Measurements from ENCODE around the gene GPRC5B. TPM values are rescaled to one million over a fixed set of nuclear protein-coding genes. Genes with fewer than 3 reads are reported as not detected.

The GPRC5B gene
- total RNA-seq, 1 donor, result 2.5 TPM

GRCh38 chr16:19883296-19883965 lies 1.2 kb downstream of the GPRC5B start:
- peaks cover 9% of the 10 kb centered on the region for H3K4me1 ChIP-seq (ENCODE audit: insufficient read depth, low read length)
- peaks cover 39% of the 10 kb centered on the region for H3K27me3 ChIP-seq (ENCODE audit: insufficient read depth, low read length)
- no peaks in the 10 kb centered on the region for H3K79me2 ChIP-seq (ENCODE audit: insufficient read depth, low read length)
- H3K27ac ChIP-seq (ENCODE audit: low read depth, low read length), result no peak overlapping the region
- H2AFZ ChIP-seq (ENCODE audit: low read length), result peak overlapping the region; percentile 51
- no peaks in the 10 kb centered on the region for H3K36me3 ChIP-seq (ENCODE audit: insufficient read depth, low read length)
- H3K4me3 ChIP-seq (ENCODE audit: insufficient read depth, low read length), result peak overlapping the region; percentile 57
- no peaks in the 10 kb centered on the region for H4K20me1 ChIP-seq (ENCODE audit: insufficient read depth, low read length)
- no peaks in the 10 kb centered on the region for H3K9me3 ChIP-seq (ENCODE audit: low read depth, low read length)
- peak overlapping the region; percentile 66 for H3K4me2 ChIP-seq (ENCODE audit: insufficient read depth, low read length)
- no peak for TF ChIP-seq CTCF (IDR thresholded peaks at IDR 0.05; ENCODE audit: extremely low read depth, low read depth, low read length)
- no peak for DNase-seq (ENCODE audit: insufficient read length, low spot score, missing footprints)

DNA sequence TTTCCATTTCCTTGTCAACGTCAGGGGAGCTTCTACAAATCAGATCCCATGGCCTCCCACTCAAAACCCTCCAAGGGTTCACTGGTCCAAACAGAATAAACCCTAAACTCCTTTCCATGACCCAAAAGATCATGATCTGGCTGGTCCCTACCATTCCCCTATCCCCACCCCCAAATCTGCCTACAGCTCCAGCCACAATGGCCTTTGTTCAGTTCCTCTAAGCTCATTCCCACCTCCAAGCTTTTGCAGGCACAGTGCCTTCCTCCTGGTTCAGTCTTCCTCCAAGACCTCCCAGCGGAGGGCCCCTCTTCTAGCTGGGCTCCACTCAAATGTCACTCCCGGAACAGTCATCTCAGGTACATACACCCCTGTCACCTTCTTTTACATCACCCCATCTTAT lies 2.0 kb downstream of the GPRC5B start:
- Histone ChIP-seq H3K27me3 (ENCODE audit: insufficient read depth, low read length) (peaks cover 39% of the 10 kb centered on the region), H3K4me2 (ENCODE audit: insufficient read depth, low read length) (no peak overlapping the region), H4K20me1 (ENCODE audit: insufficient read depth, low read length) (no peaks in the 10 kb centered on the region), H3K4me1 (ENCODE audit: insufficient read depth, low read length) (peaks cover 9% of the 10 kb centered on the region), H3K79me2 (ENCODE audit: insufficient read depth, low read length) (no peaks in the 10 kb centered on the region), H3K27ac (ENCODE audit: low read depth, low read length) (no peak overlapping the region), H3K36me3 (ENCODE audit: insufficient read depth, low read length) (no peaks in the 10 kb centered on the region), H3K9me3 (ENCODE audit: low read depth, low read length) (no peaks in the 10 kb centered on the region), H3K4me3 (ENCODE audit: insufficient read depth, low read length) (no peak overlapping the region), H2AFZ (ENCODE audit: low read length) (no peak overlapping the region)
- no peak for TF ChIP-seq CTCF (IDR thresholded peaks at IDR 0.05; ENCODE audit: extremely low read depth, low read depth, low read length)
- no peak for DNase-seq (ENCODE audit: insufficient read length, low spot score, missing footprints)

DNA sequence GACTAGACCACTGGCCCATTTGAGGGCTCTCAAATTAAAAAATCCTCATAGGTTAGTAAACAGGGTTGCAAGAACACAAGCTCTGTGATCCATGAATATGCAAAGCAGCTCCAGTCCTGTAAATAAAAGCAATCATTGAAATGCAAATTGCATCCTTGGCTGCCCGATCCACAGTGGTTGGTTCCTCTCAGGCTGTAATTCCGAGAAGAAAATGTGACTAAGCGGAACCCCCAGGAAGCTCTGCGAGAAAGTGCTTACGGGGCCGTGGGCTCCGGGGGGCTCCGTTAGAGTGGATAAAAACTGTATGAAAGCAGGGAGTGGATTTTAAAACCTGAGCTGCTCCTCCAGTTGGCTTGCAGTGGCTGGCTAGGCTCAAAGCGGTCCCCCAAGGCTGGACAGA lies 2.5 kb downstream of the GPRC5B start:
- DNase-seq (ENCODE audit: insufficient read length, low spot score, missing footprints), result no peak
- H3K4me3 ChIP-seq (ENCODE audit: insufficient read depth, low read length), result no peak overlapping the region
- H3K27me3 ChIP-seq (ENCODE audit: insufficient read depth, low read length), result peaks cover 39% of the 10 kb centered on the region
- H3K4me1 ChIP-seq (ENCODE audit: insufficient read depth, low read length), result peaks cover 9% of the 10 kb centered on the region
- no peak overlapping the region for H3K27ac ChIP-seq (ENCODE audit: low read depth, low read length)
- no peak for TF ChIP-seq CTCF (IDR thresholded peaks at IDR 0.05; ENCODE audit: extremely low read depth, low read depth, low read length)
- no peak overlapping the region for H2AFZ ChIP-seq (ENCODE audit: low read length)
- H3K36me3 ChIP-seq (ENCODE audit: insufficient read depth, low read length), result no peaks in the 10 kb centered on the region
- H3K79me2 ChIP-seq (ENCODE audit: insufficient read depth, low read length), result no peaks in the 10 kb centered on the region
- H4K20me1 ChIP-seq (ENCODE audit: insufficient read depth, low read length), result no peaks in the 10 kb centered on the region
- no peaks in the 10 kb centered on the region for H3K9me3 ChIP-seq (ENCODE audit: low read depth, low read length)
- H3K4me2 ChIP-seq (ENCODE audit: insufficient read depth, low read length), result no peak overlapping the region

DNA sequence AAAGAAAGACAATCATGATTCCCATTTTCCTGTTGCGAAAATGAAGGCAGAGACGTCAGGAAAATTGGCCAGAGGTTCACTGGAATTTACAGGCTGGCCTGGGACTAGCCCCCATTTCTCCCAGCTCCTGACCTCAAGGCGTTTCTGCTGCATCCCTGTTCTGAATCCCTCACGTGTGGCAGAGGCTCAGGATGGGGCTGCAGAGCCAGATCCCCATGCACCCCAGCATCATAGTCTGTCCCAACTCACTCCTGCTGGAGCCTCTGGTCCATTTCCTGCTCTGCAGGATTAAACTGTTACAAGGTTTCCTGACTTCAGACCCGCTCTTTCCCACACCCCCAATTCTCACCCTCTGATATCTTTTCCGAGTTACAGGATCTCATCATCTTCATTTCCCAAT lies 2.9 kb downstream of the GPRC5B start:
- peaks cover 9% of the 10 kb centered on the region for H3K4me1 ChIP-seq (ENCODE audit: insufficient read depth, low read length)

More for the DNA sequence above, 2.9 kb downstream of the GPRC5B start:
- H3K4me2 ChIP-seq (ENCODE audit: insufficient read depth, low read length), result no peak overlapping the region
- peaks cover 39% of the 10 kb centered on the region for H3K27me3 ChIP-seq (ENCODE audit: insufficient read depth, low read length)
- no peak overlapping the region for H3K27ac ChIP-seq (ENCODE audit: low read depth, low read length)
- no peak overlapping the region for H2AFZ ChIP-seq (ENCODE audit: low read length)
- no peaks in the 10 kb centered on the region for H3K79me2 ChIP-seq (ENCODE audit: insufficient read depth, low read length)
- no peak overlapping the region for H3K4me3 ChIP-seq (ENCODE audit: insufficient read depth, low read length)
- no peak for DNase-seq (ENCODE audit: insufficient read length, low spot score, missing footprints)
- no peaks in the 10 kb centered on the region for H4K20me1 ChIP-seq (ENCODE audit: insufficient read depth, low read length)
- no peak for TF ChIP-seq CTCF (IDR thresholded peaks at IDR 0.05; ENCODE audit: extremely low read depth, low read depth, low read length)
- no peaks in the 10 kb centered on the region for H3K9me3 ChIP-seq (ENCODE audit: low read depth, low read length)
- H3K36me3 ChIP-seq (ENCODE audit: insufficient read depth, low read length), result no peaks in the 10 kb centered on the region

Data from osteoblast (primary cell).